Peyer's patch (tissue), 4 donors: ENCODE data around the gene POLA1. TPM values are rescaled to one million over a fixed set of nuclear protein-coding genes. Genes with fewer than 3 reads are reported as not detected.

ENCODE experiments used
- DNase-seq, 3 donors: peaks; one replicate each; pipeline ENCODE4 v3.0.0-alpha.2; 2017 to 2019
- H3K27ac ChIP-seq, 4 donors: fragments of 200-600 bp; sonication (generic); one replicate each; pipeline ENCODE4 v1.5.1; 2016 to 2019
- H3K27me3 ChIP-seq, 2 donors: fragments of 200-600 bp; sonication (generic); one replicate each; pipeline ENCODE4 v1.5.1; 2019
- H3K36me3 ChIP-seq, 3 donors: fragments of 200-600 bp; sonication (generic); one replicate each; pipeline ENCODE4 v1.5.1; 2016 to 2019
- H3K4me1 ChIP-seq, 4 donors: fragments of 200-600 bp; sonication (generic); one replicate each; pipeline ENCODE4 v1.5.1; 2016 to 2019
- H3K4me3 ChIP-seq, 4 donors: fragments of 200-600 bp; sonication (generic); 1 replicate in 3 of 4; 2 replicates in 1 of 4; pipeline ENCODE4 v1.5.1; 2016 to 2019; ENCODE audit warnings: mild to moderate bottlenecking in 1 of 4
- H3K9me3 ChIP-seq, 4 donors: fragments of 200-600 bp; sonication (generic); one replicate each; pipeline ENCODE4 v1.5.1; 2016 to 2019; ENCODE audit warnings: mild to moderate bottlenecking in 1 of 4
- POLR2A ChIP-seq, 2 donors: fragments of 450-650 bp; IDR thresholded peaks; one replicate each; pipeline ENCODE4 v1.5.1; 2017; ENCODE audit warnings: antibody characterized with exemption in 2 of 2, mild to moderate bottlenecking in 2 of 2, moderate library complexity in 2 of 2
- total RNA-seq, 4 donors: library from RNA; depleted of rRNA; stranded (reverse); fragments of >200 nt; gene quantifications; one replicate each; pipeline ENCODE4 v1.1.0, GENCODE V29; 2016
- TF ChIP-seq, protein P1 (sequence below), 6 experiments: fragments of 450-650 bp in 4 of 6; fragments of 200-600 bp in 2 of 6; sonication (generic) in 1 of 6; IDR thresholded peaks; one replicate each; pipeline ENCODE4 v1.5.1; 2017 to 2019; ENCODE audit warnings: antibody characterized with exemption in 6 of 6, mild to moderate bottlenecking in 3 of 6, moderate library complexity in 1 of 6

Gene POLA1
- total RNA-seq, 4 donors from 2014 or later: 5.3 to 51.2 (median 9.5) TPM

- H3K36me3 ChIP-seq: no peaks in the 10 kb centered on the region
- H3K4me3 ChIP-seq: peak overlapping the region in 2 of 4 donors; percentile 2 to 22
- no peak overlapping the region for H3K27ac ChIP-seq
- no peaks in the 10 kb centered on the region for H3K9me3 ChIP-seq
- peaks cover 0 to 11% of the 10 kb centered on the region in 2 donors for H3K27me3 ChIP-seq
- DNase-seq: no peak
- TF ChIP-seq, protein P1, sequence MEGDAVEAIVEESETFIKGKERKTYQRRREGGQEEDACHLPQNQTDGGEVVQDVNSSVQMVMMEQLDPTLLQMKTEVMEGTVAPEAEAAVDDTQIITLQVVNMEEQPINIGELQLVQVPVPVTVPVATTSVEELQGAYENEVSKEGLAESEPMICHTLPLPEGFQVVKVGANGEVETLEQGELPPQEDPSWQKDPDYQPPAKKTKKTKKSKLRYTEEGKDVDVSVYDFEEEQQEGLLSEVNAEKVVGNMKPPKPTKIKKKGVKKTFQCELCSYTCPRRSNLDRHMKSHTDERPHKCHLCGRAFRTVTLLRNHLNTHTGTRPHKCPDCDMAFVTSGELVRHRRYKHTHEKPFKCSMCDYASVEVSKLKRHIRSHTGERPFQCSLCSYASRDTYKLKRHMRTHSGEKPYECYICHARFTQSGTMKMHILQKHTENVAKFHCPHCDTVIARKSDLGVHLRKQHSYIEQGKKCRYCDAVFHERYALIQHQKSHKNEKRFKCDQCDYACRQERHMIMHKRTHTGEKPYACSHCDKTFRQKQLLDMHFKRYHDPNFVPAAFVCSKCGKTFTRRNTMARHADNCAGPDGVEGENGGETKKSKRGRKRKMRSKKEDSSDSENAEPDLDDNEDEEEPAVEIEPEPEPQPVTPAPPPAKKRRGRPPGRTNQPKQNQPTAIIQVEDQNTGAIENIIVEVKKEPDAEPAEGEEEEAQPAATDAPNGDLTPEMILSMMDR (IDR thresholded peaks at IDR 0.05): peak in 4 of 6 experiments; percentile 36 to 42 (median 38)
- TF ChIP-seq POLR2A (IDR thresholded peaks at IDR 0.05): no peak
- peaks cover 0 to 10% (median 0%) of the 10 kb centered on the region in 4 donors for H3K4me1 ChIP-seq
These were observed 327.3 kb downstream of the POLA1 start for GRCh38 chrX:25020905-25021449.

DNA sequence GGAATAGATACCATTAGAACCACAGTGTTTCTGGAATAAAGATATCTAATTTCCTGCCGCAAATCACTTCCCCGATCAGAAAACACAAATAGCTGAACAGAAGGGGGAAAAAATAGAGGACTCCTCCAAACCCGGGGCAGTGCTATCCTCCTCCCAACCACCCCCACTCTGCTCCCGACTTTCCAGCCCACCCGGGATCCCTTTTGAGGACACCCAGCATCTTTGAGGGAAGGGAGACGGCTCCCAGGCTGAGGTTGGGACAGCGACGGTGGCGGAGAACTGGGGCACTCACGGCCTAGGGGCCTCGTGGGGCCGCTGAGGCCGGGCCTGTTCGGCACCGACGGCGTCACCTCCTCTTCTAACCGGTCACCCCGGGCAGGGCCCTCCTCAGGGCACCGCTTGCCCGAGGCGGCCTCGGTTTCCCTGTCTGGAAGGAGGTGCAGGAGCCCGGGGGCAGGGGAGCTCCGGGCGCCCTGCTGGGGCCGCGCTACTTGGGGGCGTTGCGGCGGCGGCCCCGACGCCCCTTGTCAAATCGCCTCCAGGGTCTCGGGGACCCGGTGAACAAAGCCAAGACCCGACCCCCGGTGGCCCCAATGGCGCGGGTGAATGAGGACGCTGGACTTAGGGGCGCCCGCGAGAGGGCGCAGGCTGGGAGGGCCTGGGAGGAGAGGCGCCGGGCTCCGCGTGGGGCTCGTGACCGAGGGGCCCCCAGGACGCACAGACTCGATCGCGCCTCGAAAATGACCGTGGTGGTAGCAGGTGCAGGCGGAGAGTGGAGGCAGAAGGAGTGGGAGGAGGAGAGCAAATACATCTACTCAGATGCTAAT, 329.0 kb downstream of the POLA1 start:
- H3K27me3 ChIP-seq: peaks cover 0 to 4% of the 10 kb centered on the region in 2 donors
- no peaks in the 10 kb centered on the region for H3K9me3 ChIP-seq
- no peak overlapping the region for H3K27ac ChIP-seq
- no peak overlapping the region for H3K4me3 ChIP-seq
- peaks cover 0 to 9% (median 0%) of the 10 kb centered on the region in 4 donors for H3K4me1 ChIP-seq
- no peak for TF ChIP-seq POLR2A (IDR thresholded peaks at IDR 0.05)
- TF ChIP-seq, protein P1 (IDR thresholded peaks at IDR 0.05): no peak
- no peaks in the 10 kb centered on the region for H3K36me3 ChIP-seq
- no peak for DNase-seq

- Histone ChIP-seq H3K9me3 (no peaks in the 10 kb centered on the region), H3K36me3 (no peaks in the 10 kb centered on the region), H3K27ac (no peak overlapping the region), H3K27me3 (peaks cover 0 to 4% of the 10 kb centered on the region in 2 donors), H3K4me3 (no peak overlapping the region), H3K4me1 (peaks cover 0 to 9% (median 0%) of the 10 kb centered on the region in 4 donors)
- no peak for TF ChIP-seq POLR2A (IDR thresholded peaks at IDR 0.05)
- TF ChIP-seq, protein P1 (IDR thresholded peaks at IDR 0.05): no peak
- DNase-seq: no peak
These were observed 330.2 kb downstream of the POLA1 start for GRCh38 chrX:25023908-25024307.

DNA sequence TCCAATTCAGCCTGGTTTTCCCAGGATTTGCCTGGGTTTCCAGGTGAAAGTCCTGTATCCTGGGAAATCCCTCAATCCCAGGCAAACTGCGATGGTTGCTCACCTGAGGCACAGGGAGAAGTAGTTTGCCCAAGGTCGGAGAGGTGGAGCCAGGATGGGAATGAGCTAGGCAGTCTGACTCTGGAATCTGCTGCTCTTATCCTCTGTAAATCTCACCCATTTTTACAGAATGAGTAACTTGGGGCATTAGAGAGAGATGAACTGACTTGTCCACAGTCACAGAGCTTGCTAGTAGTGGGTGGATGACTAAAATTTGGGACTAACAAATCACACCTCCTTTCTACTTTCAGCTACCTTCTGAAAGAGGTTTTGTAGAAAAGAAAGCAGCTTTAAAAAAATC, 331.9 kb downstream of the POLA1 start:
- H3K4me3 ChIP-seq: no peak overlapping the region
- H3K9me3 ChIP-seq: no peaks in the 10 kb centered on the region
- H3K36me3 ChIP-seq: no peaks in the 10 kb centered on the region
- H3K4me1 ChIP-seq: peaks cover 0 to 7% (median 0%) of the 10 kb centered on the region in 4 donors
- DNase-seq: no peak
- H3K27ac ChIP-seq: no peak overlapping the region
- no peaks in the 10 kb centered on the region for H3K27me3 ChIP-seq
- no peak for TF ChIP-seq POLR2A (IDR thresholded peaks at IDR 0.05)
- TF ChIP-seq, protein P1 (IDR thresholded peaks at IDR 0.05): no peak

DNA sequence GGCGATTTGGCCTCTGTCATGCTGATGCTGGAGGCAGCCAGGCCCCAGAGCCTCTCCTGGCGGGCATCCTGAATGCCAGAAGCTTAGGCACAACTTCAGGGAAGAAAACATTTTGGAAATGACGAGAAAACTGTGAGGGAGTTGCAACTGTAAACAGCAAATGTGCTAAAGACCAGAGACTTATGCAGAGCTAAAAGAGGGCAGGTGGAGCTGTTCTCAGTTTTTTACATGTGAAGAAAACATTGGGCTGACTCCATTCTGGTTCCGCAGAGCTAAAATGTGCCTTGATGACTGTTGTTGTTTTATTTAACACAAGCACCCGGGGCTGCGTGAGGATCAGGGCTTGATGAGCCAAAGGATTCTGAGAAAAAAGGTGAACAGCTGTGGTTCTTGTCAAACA, 332.9 kb downstream of the POLA1 start:
- no peak for DNase-seq
- no peak for TF ChIP-seq POLR2A (IDR thresholded peaks at IDR 0.05)
- TF ChIP-seq, protein P1 (IDR thresholded peaks at IDR 0.05): no peak
- Histone ChIP-seq H3K27me3 (no peaks in the 10 kb centered on the region), H3K36me3 (no peaks in the 10 kb centered on the region), H3K27ac (no peak overlapping the region), H3K4me3 (no peak overlapping the region), H3K4me1 (no peaks in the 10 kb centered on the region), H3K9me3 (no peaks in the 10 kb centered on the region)
